Activated CD4-positive, alpha-beta T cell treated with anti-CD3 and anti-CD28 coated beads, Interleukin-2, Interleukin-6, amounts not matched to agents 100 ng/mL and 50 ng/mL, durations not matched to agents 16 hours and 8 hours (primary cell): ENCODE data around the gene SPEG.

Experiments used
- DNase-seq: peaks from one replicate; pipeline ENCODE4 v3.0.0-alpha.2; 2020

Gene SPEG

DNA sequence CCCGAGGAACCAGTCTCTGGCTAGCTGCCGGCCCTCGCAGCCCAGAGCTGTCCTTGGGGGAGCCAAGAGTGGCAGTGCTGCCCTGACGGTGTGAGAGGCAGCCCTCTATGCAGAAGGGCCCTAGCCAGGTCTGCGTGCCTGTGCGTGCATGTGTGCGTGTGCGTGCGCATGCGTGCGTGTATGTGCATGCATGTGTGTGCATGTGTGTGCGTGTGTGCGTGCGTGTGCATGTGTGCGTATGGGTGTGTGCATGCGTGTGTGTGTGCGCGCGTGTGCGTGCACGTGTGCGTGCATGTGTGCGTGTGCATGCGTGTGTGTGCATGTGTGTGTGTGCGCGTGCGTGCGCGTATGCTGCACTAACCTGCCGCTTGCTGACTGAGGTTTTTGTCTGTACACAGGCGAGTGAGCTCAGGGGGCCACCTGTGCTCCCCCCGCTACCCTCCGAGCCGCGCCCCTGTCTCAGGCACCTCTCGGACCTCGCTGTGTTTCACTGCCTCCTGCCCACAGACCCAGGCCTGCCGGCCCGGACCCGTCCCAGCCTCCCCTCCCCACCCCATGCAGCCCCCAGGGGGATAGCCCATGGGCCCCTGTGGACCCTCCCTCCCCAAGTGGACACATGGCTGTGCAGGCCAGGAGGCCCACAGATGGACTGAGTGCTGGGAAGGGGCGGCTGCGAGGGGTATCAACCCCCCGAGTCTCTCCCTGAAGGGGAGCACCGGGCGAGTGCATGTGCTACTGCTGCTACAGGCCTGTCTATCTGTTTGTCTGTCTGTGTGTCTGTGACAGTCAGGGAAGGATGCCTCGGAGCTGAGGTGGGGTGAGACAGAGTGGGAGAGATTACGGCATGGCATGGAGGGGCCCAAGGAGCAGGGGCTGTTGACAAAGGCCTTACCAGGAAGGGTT is 31.3 kb downstream of the SPEG start:
- DNase-seq: no peak

GRCh38 chr2:219466816-219467735 is 32.4 kb downstream of the SPEG start:
- no peak for DNase-seq

- no peak for DNase-seq
Observed at GRCh38 chr2:219467736-219468075, 33.1 kb downstream of the SPEG start.

DNA sequence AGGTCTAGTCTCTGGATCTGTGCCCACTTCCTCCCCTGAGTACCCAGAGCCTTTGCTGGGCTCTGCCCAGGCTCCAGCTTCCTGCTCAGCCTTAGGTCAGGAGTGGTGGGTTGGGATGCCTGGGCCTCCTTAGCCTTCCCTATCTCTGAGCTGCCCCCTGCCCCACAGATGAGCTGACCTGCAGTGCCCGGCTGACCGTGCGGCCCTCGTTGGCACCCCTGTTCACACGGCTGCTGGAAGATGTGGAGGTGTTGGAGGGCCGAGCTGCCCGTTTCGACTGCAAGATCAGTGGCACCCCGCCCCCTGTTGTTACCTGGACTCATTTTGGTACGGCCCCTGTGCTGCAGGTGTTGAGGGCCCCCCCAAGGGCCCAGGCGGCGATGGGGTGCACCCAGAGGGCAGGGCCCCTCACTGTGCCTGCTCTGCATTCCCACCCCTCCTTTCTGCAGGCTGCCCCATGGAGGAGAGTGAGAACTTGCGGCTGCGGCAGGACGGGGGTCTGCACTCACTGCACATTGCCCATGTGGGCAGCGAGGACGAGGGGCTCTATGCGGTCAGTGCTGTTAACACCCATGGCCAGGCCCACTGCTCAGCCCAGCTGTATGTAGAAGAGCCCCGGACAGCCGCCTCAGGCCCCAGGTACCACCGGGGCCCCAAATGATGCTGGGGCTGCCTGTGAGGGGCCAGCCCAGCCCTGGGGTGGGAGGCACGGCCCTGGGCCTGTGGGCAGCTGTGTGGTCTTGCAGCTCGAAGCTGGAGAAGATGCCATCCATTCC is 34.0 kb downstream of the SPEG start:
- no peak for DNase-seq

DNA sequence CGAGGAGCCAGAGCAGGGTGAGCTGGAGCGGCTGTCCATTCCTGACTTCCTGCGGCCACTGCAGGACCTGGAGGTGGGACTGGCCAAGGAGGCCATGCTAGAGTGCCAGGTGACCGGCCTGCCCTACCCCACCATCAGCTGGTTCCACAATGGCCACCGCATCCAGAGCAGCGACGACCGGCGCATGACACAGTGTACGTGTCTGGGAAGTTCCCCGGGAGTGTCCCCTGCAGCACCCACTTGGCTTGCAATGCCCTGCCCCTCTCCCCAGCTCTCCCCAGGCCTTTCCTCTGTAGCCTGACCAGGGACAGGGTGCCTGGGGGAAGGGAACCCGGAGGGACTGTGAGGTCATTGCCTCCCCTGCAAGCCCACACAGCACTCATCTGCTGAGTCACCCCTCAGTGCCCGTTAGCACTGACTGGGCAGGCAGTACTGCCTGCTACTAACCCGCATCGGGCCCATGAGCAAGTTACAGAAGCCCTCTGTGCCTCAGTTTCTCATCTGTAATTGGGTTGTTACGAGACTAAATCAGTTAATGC is 34.6 kb downstream of the SPEG start:
- no peak for DNase-seq

DNA sequence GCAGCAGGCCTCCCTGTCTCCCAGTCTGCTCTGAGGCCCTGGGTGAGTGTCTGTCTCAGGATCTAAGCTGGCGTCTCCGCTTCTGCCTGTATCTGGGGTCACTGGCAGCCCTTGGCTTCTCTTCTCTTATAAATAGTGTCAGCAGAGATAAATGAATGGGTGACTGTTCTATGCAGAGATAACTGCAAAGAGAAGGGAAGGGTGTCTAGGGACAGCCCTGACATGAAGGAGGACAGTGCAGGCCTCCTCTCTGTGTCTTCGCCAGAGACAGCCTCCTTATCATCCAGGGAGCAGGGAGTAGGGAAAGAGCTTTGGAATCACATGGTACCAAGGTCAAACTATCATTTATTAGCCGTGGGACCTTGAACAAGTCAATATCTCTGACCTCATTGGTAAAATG is 35.8 kb downstream of the SPEG start:
- DNase-seq: no peak

DNA sequence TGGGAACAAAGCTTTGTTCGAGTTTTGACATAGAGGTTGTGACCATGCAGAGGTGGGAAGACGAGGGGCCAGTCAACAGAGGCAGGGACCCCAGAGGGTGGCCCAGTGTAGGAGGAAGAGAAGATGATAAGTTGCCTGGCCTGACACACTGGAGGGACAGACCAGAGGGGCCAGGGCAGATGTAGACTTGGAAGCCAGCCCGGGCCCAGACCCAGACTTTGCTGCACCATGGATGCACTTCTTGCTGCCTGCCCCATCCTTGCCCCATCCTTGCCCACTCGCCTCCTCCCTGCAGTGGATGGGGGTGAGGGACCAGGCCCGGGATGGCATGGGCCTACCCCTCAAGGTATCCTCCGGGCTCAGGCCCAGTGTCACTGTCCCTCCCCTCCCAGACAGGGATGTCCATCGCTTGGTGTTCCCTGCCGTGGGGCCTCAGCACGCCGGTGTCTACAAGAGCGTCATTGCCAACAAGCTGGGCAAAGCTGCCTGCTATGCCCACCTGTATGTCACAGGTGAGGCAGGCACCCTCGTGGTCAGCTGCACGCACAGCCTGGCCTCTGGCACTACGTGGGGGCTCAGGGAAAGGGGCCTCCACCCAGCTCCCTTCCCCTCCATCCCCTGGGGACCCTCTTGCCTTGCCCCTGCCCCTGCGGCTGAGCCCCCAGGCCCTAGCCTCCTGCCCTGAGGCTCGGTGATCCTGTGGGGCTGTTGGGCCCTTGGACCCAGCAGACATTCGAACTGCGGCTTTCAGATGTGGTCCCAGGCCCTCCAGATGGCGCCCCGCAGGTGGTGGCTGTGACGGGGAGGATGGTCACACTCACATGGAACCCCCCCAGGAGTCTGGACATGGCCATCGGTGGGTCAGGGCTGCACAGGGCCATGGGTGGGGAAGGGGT is 37.1 kb downstream of the SPEG start:
- DNase-seq: no peak

DNA sequence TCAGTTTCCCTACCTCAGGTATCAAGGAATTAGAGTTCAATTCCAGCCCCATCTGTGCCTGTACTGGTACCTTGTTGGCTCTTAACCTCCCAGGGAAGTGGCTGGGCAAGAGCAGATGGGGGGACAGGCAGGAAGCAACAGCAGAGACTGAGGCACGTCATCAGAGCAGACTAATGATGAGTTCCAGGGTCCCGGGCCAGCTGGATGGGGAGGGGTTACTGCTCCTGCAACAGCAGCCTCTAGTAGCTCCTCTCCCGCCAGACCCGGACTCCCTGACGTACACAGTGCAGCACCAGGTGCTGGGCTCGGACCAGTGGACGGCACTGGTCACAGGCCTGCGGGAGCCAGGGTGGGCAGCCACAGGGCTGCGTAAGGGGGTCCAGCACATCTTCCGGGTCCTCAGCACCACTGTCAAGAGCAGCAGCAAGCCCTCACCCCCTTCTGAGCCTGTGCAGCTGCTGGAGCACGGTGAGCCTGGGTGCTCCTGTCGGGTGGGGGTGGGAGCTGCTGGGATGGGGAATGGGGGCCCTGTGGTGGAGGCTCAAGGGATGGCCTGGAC is 38.1 kb downstream of the SPEG start:
- no peak for DNase-seq

DNA sequence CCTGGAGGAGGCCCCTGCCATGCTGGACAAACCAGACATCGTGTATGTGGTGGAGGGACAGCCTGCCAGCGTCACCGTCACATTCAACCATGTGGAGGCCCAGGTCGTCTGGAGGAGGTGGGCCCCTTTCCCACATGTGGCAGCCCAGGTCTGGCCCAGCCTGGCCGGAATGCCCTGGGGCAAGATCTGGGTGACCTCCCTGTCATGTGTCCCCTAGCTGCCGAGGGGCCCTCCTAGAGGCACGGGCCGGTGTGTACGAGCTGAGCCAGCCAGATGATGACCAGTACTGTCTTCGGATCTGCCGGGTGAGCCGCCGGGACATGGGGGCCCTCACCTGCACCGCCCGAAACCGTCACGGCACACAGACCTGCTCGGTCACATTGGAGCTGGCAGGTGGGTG is 38.9 kb downstream of the SPEG start:
- no peak for DNase-seq

DNA sequence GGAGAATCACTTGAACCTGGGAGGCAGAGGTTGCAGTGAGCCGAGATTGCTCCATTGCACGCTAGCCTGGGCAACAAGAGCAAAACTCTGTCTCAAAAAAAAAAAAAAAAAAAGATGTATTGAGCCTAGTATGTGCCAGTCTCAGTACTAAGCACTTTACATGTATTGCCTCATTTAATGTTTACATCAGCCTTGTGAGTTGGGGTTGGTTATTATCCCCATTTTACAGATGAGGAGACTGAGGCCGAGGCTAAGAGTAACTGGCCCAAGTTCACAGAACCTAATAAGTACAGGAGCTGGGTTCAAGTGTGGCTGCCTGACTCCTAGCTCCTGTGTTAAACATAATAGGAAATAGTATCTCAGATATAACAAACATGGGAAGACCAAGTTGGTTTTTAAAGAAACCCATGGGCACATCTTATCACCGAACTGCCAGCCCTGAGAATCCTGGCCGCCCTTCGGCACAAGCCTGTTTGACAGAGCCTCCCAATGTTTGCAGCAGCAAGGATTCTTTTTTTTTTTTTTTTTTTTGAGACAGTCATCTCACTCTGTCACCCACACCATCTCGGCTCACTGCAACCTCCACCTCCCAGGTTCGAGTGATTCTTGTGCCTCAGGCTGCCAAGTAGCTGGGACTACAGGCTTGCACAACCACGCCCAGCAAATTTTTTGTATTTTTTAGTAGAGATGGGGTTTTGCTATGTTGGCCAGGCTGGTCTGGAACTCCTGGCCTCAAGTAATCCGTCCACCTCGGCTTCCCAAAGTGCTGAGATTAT is 39.8 kb downstream of the SPEG start:
- no peak for DNase-seq

- no peak for DNase-seq
Observed at GRCh38 chr2:219475278-219475677, 40.6 kb downstream of the SPEG start.

DNA sequence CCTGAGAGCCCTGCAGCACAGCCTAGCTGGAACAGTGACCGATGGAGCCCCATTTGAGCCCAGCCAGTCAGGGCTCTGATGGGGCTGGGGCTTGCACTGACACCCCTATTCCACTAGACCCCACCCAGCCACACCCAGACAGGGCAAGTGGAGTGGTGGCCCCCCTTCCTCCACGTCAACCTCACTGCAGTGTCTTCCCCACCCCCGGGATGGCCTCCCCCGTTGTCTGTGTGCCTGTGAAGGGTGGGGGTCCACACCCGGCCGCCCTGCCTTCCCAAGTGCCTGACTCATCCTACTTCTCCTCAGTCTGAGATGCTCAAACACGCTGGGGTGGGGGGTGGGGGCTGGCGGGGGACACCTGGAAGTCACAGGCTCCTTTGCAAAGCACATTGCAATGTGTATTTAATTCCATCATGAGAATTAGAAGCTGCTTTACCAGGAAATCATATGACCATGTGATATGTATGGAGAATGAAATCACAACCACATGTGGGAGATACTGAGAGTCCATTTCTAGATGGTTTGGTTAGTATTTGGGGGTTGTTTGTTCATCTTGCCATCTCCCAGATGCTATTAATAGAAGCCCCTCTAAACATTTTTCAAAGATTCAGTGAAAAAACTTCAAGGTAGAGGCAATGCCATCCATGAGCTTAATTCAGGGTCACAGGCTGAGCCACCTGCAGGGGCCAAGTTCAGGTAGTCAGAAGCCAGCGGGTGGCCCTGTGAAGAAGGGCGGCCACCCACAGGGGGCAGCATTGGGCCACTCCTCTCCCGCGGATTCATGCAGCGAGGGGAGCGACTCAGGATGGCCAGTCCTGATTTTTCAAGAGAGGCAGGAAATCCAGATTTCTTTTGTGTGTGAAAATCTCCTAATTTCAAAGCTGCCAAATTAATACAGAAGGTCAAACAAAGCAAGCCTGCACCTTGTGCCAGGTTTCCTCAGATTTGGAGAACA is 41.3 kb downstream of the SPEG start:
- peak; percentile 70 for DNase-seq

DNA sequence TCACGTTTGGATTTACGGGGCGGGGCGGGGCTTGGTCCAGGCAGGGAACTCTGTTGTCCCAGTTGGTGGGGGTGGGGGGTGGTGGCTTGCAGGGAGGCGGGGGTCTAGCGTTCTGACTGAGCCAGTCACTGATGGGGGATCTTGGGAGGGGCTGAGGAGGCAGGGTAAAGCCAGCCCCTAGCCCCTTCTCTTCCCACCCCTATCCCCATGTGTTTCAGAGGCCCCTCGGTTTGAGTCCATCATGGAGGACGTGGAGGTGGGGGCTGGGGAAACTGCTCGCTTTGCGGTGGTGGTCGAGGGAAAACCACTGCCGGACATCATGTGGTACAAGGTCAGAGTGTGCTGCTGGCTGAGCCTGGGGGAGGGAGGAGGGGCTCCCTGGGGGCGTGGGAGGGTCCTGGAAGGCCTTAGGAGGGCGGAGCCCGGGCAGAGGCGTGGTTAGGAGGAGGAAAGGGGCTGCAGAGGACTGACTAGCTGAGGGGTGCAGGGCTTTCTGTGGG is 42.1 kb downstream of the SPEG start:
- no peak for DNase-seq

- DNase-seq: no peak
Observed at GRCh38 chr2:219477179-219477578, 42.5 kb downstream of the SPEG start.

- no peak for DNase-seq
Observed at GRCh38 chr2:219477815-219478214, 43.2 kb downstream of the SPEG start.

DNA sequence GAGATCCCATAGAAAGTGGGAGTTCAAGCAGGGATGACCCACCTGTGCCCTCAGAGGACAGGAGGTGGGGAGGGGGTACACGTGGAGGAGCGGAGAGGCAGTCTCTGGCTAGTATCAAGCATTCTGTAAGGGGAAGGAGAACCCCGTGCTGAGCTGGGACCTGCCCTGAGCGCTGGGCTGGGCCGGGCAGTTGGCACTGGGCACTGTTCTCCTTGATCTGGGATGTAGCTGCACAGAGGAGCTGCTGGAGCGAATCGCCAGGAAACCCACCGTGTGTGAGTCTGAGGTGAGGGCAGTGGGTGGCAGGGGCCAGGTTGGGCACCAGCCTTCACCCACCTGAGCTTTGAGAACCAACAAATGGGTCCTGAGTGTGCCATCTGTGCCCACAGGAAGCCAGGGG is 44.3 kb downstream of the SPEG start:
- DNase-seq: no peak

GRCh38 chr2:219480004-219480403 is 45.4 kb downstream of the SPEG start:
- no peak for DNase-seq

GRCh38 chr2:219482674-219483405 is 48.2 kb downstream of the SPEG start:
- no peak for DNase-seq
